Stimulated activated CD4-positive, alpha-beta T cell treated with anti-CD3 and anti-CD28 coated beads, Interleukin-2, amount 100 ng/mL, for 4 hours (primary cell): ENCODE data around the gene PPP1R14B.

Experiments
- DNase-seq: peaks from one replicate; pipeline ENCODE4 v3.0.0-alpha.2; 2020; ENCODE audit warnings: low read depth

Gene PPP1R14B

GRCh38 chr11:64230985-64231365 is 15.8 kb downstream of the PPP1R14B start:
- DNase-seq, result no peak

- peak; percentile 77 for DNase-seq
Observed at GRCh38 chr11:64230171-64230984, 16.4 kb downstream of the PPP1R14B start, which contains the start of gene DNAJC4. DNAJC4 (plus strand) TSS chr11:64230548; CDS start chr11:64230855, 307 bp downstream.

- no peak for DNase-seq
Observed at GRCh38 chr11:64229744-64230170, 17.0 kb downstream of the PPP1R14B start.

- DNase-seq, result no peak
Observed at GRCh38 chr11:64229090-64229743, 17.5 kb downstream of the PPP1R14B start.

GRCh38 chr11:64227405-64227956 is 19.3 kb downstream of the PPP1R14B start:
- DNase-seq, result no peak

- no peak for DNase-seq
Observed at GRCh38 chr11:64226507-64227051, 20.2 kb downstream of the PPP1R14B start.

GRCh38 chr11:64225608-64226506 is 20.9 kb downstream of the PPP1R14B start, which contains the start of the genes NUDT22 and TRPT1:
NUDT22 (plus strand) TSS chr11:64226274; CDS start chr11:64226653, 379 bp downstream.
TRPT1 (minus strand) TSS chr11:64226186; CDS start chr11:64225860, 326 bp downstream.
- peak; percentile 85 for DNase-seq

GRCh38 chr11:64224891-64225607 is 21.7 kb downstream of the PPP1R14B start:
- DNase-seq, result no peak

GRCh38 chr11:64224151-64224890 is 22.4 kb downstream of the PPP1R14B start:
- DNase-seq, result no peak

GRCh38 chr11:64223001-64223651 is 23.6 kb downstream of the PPP1R14B start:
- DNase-seq, result no peak

- DNase-seq, result no peak
Observed at GRCh38 chr11:64222651-64223000, 24.1 kb downstream of the PPP1R14B start.

GRCh38 chr11:64220798-64221197 is 25.9 kb downstream of the PPP1R14B start:
- no peak for DNase-seq

- DNase-seq, result no peak
Observed at GRCh38 chr11:64220271-64220670, 26.5 kb downstream of the PPP1R14B start.

GRCh38 chr11:64219755-64220154 is 27.0 kb downstream of the PPP1R14B start:
- no peak for DNase-seq

- DNase-seq, result no peak
Observed at GRCh38 chr11:64219354-64219684, 27.4 kb downstream of the PPP1R14B start.

GRCh38 chr11:64218628-64219353 is 28.0 kb downstream of the PPP1R14B start:
- no peak for DNase-seq

GRCh38 chr11:64216879-64217278 is 29.9 kb downstream of the PPP1R14B start:
- DNase-seq, result no peak

- DNase-seq, result no peak
Observed at GRCh38 chr11:64211181-64211872, 35.4 kb downstream of the PPP1R14B start.
